AG08395 (cell line): Measurements from ENCODE around the gene JAK1.
A peak's percentile ranks its signal among the peaks of the same experiment; 100 is the strongest.
"Not testable (repeated sequence)": the region's sequence is repeated elsewhere in the genome, so short reads cannot be mapped to it uniquely, and the experiment has no call there.

Experiments used
- DNase-seq: peaks from one replicate; pipeline ENCODE4 v3.0.0; 2012; ENCODE audit warnings: mixed read lengths, low spot score

The JAK1 gene

DNA sequence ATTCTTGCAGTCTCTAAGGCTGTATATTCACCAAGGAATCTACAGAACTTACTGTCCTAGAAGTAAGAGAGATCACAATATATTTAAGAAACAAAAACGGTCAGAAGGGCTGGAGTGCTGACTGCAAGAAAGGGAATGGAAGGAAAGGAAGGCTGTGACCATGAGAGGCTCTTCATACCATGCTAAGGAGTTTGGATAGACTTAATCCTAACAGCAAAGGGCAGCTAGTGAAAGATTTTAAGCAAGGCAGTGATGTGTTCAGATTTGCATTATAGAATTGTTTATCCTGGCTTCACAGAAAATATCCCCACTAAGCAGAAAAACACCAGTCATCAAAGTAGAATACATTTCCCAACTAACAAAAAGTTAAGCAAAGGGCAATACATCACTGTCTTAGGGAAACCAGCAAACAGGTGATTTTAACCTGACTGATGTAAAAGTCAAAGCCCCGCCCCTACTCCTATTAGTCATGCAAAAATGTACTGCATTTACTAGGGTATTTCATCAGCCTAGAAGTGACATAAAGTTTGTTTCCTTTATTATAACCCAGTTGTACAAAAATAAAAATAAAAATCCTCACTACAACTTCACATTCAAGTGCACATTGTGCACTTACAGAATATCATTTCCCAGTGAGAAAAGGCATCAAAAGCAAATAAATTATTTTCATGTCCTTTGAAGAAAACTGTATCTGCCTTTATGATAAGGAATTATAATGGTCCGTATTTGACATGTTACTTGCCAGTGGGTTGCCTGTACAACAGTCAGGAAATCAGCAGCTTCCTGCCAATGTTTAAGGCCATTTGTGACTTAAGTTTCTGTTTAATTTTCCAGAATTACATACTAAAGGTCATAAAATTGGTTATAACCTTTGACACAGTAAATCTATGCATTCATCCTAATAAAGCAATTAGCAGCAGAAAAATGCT, 17.2 kb downstream of the JAK1 start:
- DNase-seq = no peak

DNA sequence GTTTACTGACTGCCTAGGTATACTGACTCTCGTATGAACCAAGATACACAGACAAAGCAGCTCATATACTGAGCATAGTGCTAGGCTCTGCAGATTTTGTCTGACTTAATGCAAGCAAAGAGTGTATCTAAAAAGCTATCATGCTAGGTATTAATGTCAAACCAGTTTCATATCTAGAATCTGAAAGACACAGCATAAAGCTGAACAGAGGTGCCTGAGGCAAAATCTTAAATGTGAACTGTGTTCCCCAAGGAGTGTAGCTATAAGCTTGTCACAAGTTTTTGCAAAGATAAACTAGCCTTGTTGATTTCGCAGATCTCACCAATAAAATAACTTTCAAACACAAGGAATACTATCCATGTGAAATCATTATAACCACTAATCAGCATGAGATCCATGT, 18.1 kb downstream of the JAK1 start:
- no peak for DNase-seq

- no peak for DNase-seq
Measured at GRCh38 chr1:64946916-64947315, 19.4 kb downstream of the JAK1 start.

GRCh38 chr1:64944913-64945312, 21.4 kb downstream of the JAK1 start:
- no peak for DNase-seq

GRCh38 chr1:64942675-64943074, 23.7 kb downstream of the JAK1 start:
- no peak for DNase-seq

- no peak for DNase-seq
Measured at GRCh38 chr1:64942118-64942517, 24.2 kb downstream of the JAK1 start.

DNA sequence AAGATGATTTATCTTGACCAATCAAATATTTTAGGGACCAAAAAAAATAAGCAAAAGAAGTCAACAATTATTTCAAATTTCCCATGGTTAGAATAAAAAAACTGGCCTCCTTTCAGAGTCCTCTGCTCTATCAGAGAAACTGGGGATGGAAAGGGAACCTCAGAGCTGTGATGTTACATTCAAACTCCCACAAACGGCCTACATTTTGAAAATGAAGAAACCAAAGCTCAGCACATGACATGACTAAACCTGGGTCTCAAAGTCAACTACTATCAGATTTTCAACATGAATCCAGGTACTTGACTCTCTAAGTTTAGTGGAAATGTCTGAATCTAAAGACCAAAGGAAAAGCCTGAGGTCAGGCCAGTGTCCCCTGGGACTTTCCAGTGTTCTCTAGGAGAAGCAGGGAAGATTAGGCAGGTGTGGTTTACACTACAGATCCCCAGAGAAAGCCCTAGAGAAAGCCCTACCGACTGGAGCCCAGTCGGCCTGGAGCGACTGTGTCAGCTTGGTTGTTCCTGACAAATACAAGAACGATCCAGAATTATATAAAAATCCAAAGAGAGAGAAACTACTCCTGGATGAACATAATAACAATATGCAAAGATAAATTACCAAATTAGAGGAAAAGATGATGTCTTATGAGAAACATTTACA, 24.8 kb downstream of the JAK1 start:
- DNase-seq = no peak

DNA sequence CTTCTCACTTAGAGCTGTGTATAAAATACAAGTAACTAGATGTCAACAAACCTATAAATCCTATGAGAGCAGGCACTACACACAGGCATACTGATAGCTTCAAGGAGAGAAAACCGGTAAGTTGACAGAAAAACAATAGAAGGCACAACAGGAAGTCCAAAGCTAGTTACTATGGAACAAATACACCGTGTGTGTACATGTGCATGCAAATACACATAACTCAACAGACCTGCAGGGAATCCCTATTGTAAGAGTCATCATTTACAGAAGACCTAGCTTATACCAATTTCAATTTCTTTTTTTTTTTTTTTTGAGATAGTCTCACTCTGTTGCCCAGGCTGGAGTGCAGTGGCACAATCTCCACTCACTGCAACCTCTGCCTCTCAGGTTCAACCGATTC, 26.3 kb downstream of the JAK1 start:
- DNase-seq = no peak

GRCh38 chr1:64938991-64939390, 27.4 kb downstream of the JAK1 start:
- no peak for DNase-seq

DNA sequence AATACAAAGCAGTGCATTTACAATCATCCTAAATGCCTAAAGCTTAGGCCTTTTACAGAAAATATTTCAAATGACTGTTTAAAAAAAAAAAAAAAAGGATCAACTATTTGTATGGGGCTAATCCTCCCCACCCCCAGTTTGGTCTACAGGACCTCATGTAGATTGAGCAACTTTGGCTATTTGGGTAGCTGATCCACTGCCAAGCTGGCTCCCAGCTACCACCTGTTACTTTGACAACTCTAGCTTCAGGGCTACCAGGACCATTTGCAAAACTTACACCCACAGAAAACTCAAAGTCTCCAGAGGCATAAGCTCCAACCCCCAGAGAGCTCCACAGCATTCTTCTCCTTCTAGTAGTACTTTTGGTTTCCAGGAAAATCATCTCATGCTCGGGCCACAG, 29.4 kb downstream of the JAK1 start:
- no peak for DNase-seq

- DNase-seq = no peak
Measured at GRCh38 chr1:64935551-64936155, 30.7 kb downstream of the JAK1 start.

GRCh38 chr1:64934878-64935275, 31.5 kb downstream of the JAK1 start:
- DNase-seq = no peak

DNA sequence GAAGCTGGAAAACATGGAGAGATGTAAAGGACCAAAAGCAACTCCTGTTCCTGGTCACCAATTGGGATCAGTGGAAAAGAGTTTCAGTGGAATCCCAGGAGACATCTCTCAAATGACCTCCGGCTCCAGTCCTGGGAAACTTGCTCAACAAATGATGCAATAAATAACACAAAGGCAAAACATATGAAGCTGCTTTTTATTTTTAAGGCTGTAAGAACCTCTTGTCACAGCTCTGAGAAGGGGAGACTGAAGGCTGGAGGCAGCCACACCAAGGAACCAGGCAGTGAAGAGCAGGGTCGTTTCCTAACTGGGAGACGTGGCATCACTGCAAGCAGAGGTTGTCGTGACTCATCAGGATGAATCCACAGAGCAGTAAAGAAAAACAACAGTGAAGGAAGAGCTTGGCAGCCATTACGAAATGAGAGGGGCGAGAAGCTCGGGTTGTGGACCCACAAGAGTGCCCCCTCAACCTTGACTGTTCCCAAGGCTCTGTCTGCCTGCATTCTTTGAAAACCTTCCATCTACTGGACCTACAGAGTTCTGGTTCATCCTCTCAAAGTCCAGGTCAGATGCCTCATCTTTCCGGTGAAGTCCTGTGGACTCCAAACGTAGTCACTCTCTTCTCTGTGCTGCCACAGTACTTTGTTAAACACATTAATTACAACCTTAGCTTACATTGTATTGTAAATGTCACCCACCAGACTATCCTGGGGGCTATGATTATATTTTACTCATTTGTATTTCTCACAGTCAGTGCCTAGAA, 32.1 kb downstream of the JAK1 start:
- DNase-seq = peak; percentile 73

DNA sequence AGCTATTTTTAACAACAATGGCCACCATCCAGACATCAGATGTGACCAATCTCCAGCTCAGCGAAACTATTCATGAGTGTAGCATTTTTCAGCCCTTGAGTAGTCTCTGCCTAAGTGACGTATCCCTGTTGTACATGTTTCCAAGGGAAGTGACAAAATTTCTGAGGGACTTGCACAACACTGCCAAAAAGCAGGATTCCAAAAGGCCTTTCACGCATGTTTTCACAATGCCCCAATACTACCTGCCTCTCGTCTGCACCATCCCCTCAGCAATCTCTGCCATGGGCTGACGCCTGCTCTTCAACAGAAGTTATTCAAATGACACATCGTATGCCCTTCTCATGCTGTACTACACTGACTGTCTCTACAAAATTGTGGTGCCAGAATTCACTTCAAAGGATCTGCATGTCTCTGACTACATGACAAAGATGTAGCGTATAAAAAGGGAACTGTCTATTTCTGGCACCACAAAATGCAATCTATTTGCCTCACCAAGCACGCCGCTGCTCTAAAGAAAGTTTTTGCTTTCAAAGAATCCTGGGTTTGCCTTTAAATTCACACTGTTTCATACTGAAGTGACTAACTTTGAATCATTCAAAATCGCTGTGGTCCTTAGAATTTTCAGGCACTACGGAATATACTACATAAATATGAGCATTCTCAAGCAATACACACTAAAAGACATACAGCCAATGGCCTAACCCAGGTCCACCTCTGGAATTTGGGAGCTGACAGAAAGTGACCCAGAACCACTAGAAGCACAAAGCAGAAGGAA, 32.9 kb downstream of the JAK1 start:
- peak; percentile 91 for DNase-seq

DNA sequence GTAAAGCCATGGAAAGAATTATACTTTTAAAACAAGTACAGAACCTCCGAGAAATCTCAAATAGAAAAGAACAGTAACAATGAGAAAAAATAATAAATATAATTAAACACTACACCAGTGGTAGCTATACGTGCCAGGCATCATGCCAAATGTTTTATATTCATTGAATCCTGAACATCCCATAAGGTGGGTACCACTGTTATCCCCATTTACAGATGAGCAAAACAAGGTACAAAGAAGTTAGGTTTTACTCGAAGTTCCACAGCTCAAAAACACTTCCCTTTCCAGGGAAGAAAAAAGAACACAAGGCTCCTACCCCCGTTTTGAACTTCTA, 33.4 kb downstream of the JAK1 start:
- DNase-seq = no peak

GRCh38 chr1:64930640-64931039, 35.7 kb downstream of the JAK1 start:
- not testable (repeated sequence) for DNase-seq

GRCh38 chr1:64929221-64929620, 37.1 kb downstream of the JAK1 start:
- no peak for DNase-seq

DNA sequence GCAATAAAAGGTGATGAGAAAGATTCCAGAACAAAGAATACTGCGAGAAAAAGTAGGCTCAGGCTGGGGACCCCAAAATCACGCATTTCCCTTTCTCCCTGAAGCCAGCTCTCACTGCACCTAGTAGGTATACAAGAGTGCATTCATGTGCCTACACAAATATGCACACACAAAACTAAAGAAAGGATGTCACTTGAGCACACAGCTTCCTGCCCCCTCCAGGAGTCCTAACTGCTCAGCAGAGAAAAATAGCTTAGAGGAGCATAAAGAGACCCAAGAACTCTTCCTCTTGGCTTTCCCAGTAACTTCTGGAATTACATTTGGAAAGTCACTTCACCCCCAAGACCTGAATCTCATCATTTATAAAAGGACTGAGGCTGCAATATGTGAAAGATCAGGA, 38.0 kb downstream of the JAK1 start:
- DNase-seq = no peak

DNA sequence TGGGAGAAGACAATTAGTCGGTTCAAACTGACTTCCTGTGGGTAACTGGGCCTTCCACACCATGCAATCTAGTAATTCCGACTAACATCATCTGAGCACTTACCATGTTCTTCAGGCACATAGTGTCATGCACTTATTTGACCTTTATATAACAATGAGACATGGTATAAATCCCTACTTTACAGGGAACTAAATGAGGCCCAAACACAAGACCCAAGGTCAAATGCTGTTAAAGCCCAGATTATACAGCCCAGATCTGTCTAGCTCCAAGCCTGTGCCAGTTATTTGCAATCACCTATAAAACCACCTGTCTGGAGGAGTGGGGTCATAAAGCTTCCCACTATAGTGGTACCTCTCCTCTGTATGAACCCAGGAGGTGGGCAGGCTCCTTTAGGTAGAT, 40.8 kb downstream of the JAK1 start:
- no peak for DNase-seq

DNA sequence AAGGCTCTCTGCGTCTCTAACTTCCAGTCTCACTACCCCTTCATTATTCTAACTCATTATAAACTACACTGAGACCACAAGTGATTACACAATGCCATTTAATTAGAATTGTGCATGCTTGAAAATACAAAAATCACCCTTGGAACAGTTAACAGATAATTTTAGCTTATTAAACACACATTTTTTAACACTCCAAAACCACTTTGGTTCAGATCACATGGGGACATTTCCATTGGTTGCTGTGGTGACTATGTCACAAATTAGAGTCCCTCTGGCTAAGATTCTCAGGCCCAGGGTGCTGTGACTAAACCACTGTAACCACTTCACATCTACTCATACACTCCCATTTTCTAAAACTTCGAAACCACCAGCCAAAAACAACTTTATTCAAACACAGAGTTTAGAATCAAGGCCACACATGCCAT, 43.0 kb downstream of the JAK1 start:
- DNase-seq = peak; percentile 35

- no peak for DNase-seq
Measured at GRCh38 chr1:64922336-64922735, 44.0 kb downstream of the JAK1 start.

DNA sequence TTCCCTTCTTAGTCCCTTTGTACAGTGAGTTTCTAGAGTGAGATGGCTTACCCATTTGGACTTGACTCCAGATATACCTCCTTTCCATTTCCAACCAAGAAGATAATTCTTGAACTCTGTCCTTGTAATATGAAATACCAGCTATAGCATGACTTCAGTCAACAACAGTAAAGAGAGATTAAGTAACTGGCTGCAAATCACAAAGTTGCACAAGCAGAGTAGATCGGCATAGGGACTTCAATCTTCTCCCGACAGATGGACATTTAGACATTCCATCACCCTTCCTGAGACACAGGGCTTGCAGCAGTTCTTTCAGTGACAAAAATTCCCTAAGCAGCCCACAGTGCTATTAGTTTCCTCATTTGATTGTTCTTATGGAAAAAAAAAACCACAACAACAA, 44.6 kb downstream of the JAK1 start:
- DNase-seq = no peak
